ENCODE results near the gene FAM83E. TPM values are rescaled to one million over a fixed set of nuclear protein-coding genes. Genes with fewer than 3 reads are reported as not detected.

Gene FAM83E
- total RNA-seq, 2 donors from 2014 or later, result 2.8 to 8.8 TPM

DNA sequence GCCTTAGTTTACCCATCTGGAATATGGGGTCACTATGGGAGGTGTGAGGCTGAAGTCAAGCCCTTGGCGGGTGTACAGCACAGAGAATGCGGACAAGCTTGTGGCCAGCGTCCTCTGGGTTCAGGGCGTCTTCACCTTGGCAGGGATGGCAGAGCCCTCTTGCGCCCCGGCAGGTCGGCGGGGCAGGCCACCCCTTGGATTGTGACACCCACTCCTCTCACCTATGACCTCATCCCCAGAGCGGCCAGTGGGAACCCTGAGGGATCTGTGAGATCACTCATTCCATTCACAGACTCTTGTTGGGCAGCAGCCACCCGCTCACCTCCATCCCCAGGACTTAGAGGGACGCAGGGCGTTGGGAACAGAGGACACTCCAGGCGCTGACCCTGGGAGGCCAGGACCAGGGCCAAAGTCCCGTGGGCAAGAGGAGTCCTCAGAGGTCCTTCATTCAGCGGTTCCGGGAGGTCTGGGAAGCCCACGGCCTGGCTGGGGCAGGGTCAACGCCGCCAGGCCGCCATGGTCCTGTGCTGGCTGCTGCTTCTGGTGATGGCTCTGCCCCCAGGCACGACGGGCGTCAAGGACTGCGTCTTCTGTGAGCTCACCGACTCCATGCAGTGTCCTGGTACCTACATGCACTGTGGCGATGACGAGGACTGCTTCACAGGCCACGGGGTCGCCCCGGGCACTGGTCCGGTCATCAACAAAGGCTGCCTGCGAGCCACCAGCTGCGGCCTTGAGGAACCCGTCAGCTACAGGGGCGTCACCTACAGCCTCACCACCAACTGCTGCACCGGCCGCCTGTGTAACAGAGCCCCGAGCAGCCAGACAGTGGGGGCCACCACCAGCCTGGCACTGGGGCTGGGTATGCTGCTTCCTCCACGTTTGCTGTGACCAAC lies 8.2 kb downstream of the FAM83E start, which contains the start of gene SPACA4:
SPACA4 (plus strand) TSS at position 280 of the 896 bp plus-strand sequence; CDS start at position 517, 237 bp downstream.
- no peaks in the 10 kb centered on the region for H3K9me3 ChIP-seq
- H3K4me1 ChIP-seq (replicated peaks), result no peaks in the 10 kb centered on the region
- no peak for DNase-seq (ENCODE audit: low spot score)
- TF ChIP-seq POLR2AphosphoS5 (IDR thresholded peaks at IDR 0.05) (no peak), POLR2A (IDR thresholded peaks at IDR 0.05) (no peak)
- TF ChIP-seq, protein P1, sequence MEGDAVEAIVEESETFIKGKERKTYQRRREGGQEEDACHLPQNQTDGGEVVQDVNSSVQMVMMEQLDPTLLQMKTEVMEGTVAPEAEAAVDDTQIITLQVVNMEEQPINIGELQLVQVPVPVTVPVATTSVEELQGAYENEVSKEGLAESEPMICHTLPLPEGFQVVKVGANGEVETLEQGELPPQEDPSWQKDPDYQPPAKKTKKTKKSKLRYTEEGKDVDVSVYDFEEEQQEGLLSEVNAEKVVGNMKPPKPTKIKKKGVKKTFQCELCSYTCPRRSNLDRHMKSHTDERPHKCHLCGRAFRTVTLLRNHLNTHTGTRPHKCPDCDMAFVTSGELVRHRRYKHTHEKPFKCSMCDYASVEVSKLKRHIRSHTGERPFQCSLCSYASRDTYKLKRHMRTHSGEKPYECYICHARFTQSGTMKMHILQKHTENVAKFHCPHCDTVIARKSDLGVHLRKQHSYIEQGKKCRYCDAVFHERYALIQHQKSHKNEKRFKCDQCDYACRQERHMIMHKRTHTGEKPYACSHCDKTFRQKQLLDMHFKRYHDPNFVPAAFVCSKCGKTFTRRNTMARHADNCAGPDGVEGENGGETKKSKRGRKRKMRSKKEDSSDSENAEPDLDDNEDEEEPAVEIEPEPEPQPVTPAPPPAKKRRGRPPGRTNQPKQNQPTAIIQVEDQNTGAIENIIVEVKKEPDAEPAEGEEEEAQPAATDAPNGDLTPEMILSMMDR (IDR thresholded peaks at IDR 0.05), result no peak
- WGBS, result 89% methylated on average over 39 of the region's 39 CpGs
- H3K36me3 ChIP-seq, result no peaks in the 10 kb centered on the region
- H3K4me3 ChIP-seq, result no peak within 1 kb of the TSS
- H3K27me3 ChIP-seq (replicated peaks; ENCODE audit: insufficient read depth), result no peaks in the 10 kb centered on the region
- H3K27ac ChIP-seq, result no peak within 1 kb of the TSS
- intact Hi-C loops (cut with DNase I), result no loop called here

DNA sequence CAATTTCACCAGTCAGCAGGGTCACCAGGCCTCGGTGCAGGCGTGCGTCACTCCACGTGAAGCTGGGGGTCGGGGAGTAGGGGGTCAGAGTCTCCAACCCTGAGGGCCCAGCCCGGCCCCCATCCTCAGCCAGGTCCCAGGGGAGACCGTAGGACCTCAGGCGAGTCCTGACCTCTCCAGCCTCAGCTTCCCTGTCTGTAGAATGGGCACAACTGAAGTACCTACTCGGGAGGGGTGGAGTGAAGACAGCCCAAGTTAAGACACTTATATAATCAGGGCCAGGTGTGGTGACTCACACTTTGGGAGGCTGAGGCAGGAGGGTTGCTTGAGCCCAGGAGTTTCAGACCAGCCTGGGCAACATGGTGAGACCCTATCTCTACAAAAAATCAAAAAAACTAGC lies 11.0 kb downstream of the FAM83E start:
- Histone ChIP-seq H3K4me1 (replicated peaks) (no peaks in the 10 kb centered on the region), H3K4me3 (no peak overlapping the region), H3K27ac (no peak overlapping the region), H3K9me3 (no peaks in the 10 kb centered on the region), H3K27me3 (replicated peaks; ENCODE audit: insufficient read depth) (no peaks in the 10 kb centered on the region), H3K36me3 (no peaks in the 10 kb centered on the region)
- TF ChIP-seq POLR2A (IDR thresholded peaks at IDR 0.05) (no peak), POLR2AphosphoS5 (IDR thresholded peaks at IDR 0.05) (no peak)
- TF ChIP-seq, protein P1 (IDR thresholded peaks at IDR 0.05), result no peak
- intact Hi-C loops (cut with DNase I), result no loop called here
- DNase-seq (ENCODE audit: low spot score), result no peak
- WGBS, result 96% methylated on average over 2 of the region's 9 CpGs

DNA sequence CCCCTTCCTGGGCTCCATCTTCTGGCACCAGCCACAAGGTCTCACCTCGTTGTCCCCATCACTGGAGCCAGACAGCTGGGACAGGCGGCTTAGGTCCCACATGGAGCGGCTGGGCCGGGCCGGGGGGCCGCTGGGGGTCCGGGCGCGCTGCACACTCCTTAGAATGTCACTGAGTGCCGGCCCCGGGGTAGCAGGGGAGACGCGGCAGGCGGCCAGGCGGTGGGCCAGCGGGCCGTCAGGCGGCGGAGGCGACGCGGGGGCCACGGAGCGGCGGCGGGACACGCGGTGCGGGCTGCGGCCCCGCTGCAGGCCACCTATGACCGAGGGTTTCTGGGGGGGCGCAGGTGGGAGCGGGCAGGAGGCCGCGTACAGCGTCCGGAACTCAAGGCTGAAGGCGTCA lies 11.4 kb downstream of the FAM83E start:
- no peak for DNase-seq (ENCODE audit: low spot score)
- Histone ChIP-seq H3K27me3 (replicated peaks; ENCODE audit: insufficient read depth) (no peaks in the 10 kb centered on the region), H3K9me3 (no peaks in the 10 kb centered on the region), H3K4me1 (replicated peaks) (no peaks in the 10 kb centered on the region), H3K36me3 (no peaks in the 10 kb centered on the region), H3K4me3 (no peak overlapping the region), H3K27ac (no peak overlapping the region)
- intact Hi-C loops (cut with DNase I), result no loop called here
- 93% methylated on average over 38 of the region's 39 CpGs for WGBS
- TF ChIP-seq POLR2AphosphoS5 (IDR thresholded peaks at IDR 0.05) (no peak), POLR2A (IDR thresholded peaks at IDR 0.05) (no peak)
- TF ChIP-seq, protein P1 (IDR thresholded peaks at IDR 0.05), result no peak

DNA sequence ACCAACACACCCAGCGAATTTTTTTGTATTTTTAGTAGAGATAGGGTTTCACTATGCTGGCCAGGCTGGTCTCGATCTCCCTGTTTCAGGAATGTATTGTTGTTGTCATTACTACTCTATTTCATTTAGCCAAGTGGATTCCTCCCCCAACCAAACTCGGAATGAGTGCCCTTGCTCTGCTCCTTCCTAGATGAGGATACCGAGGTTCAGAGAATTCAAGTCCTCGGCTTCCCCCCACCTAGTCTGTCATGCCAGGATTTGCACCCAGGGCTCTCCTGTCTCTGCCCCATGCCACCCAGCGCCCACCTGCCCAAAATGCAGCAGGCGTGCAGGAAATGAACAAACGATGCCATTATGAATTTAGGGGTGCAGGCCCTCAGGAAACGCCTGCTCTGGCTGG lies 11.9 kb downstream of the FAM83E start:
- Histone ChIP-seq H3K27me3 (replicated peaks; ENCODE audit: insufficient read depth) (no peaks in the 10 kb centered on the region), H3K27ac (no peak overlapping the region), H3K4me1 (replicated peaks) (no peaks in the 10 kb centered on the region), H3K9me3 (no peaks in the 10 kb centered on the region), H3K36me3 (no peaks in the 10 kb centered on the region), H3K4me3 (no peak overlapping the region)
- intact Hi-C loops (cut with DNase I), result no loop called here
- DNase-seq (ENCODE audit: low spot score), result no peak
- TF ChIP-seq POLR2A (IDR thresholded peaks at IDR 0.05) (no peak), POLR2AphosphoS5 (IDR thresholded peaks at IDR 0.05) (no peak)
- TF ChIP-seq, protein P1 (IDR thresholded peaks at IDR 0.05), result no peak
- WGBS, result 87% methylated on average over 9 of the region's 9 CpGs

Measured in prostate gland (tissue), 2 donors.